Lung (tissue), 12 donors: Measurements from ENCODE around the gene GJB3. TPM values are rescaled to one million over a fixed set of nuclear protein-coding genes. Genes with fewer than 3 reads are reported as not detected.

Experiments used
- ATAC-seq: fragments of 200-7000 bp; cut with Tn5 transposase; one replicate; pipeline ENCODE4 v1.9.1; 2020; ENCODE audit warnings: moderate number of reproducible peaks; ENCODE audit not compliant: insufficient read depth, low FRiP score
- DNase-seq, 3 donors: peaks; one replicate each; pipeline ENCODE4 v3.0.0-alpha.2; 2013 to 2017
- H3K27ac ChIP-seq, 2 donors: one replicate each; pipeline ENCODE4 v1.5.1; 2013; ENCODE audit warnings: mild to moderate bottlenecking in 2 of 2, moderate library complexity in 2 of 2, control low read depth in 1 of 2, inconsistent platforms in 1 of 2, low read depth in 1 of 2, low read length in 1 of 2
- H3K27me3 ChIP-seq, 3 donors: one replicate each; pipeline ENCODE4 v1.5.1; 2013; ENCODE audit warnings: low read length in 2 of 3; ENCODE audit not compliant: control insufficient read depth in 3 of 3, insufficient read depth in 3 of 3
- H3K36me3 ChIP-seq, 4 donors: one replicate each; pipeline ENCODE4 v1.5.1; 2013; ENCODE audit warnings: low read length in 4 of 4, mild to moderate bottlenecking in 1 of 4, moderate library complexity in 1 of 4; ENCODE audit not compliant: control insufficient read depth in 4 of 4, insufficient read depth in 4 of 4
- H3K4me1 ChIP-seq, 5 donors: one replicate each; pipeline ENCODE4 v1.5.1; 2013; ENCODE audit warnings: low read length in 5 of 5, mild to moderate bottlenecking in 2 of 5, moderate library complexity in 1 of 5; ENCODE audit not compliant: control insufficient read depth in 5 of 5, insufficient read depth in 5 of 5
- H3K4me3 ChIP-seq: one replicate; pipeline ENCODE4 v1.5.1; 2013; ENCODE audit warnings: mild to moderate bottlenecking, control low read depth, moderate library complexity
- H3K9ac ChIP-seq, 2 donors: one replicate each; pipeline ENCODE4 v1.5.1; 2013; ENCODE audit warnings: low read length in 2 of 2, control low read depth in 1 of 2; ENCODE audit not compliant: insufficient read depth in 1 of 2
- H3K9me3 ChIP-seq, 4 donors: one replicate each; pipeline ENCODE4 v1.5.1; 2013; ENCODE audit warnings: low read length in 3 of 4, mild to moderate bottlenecking in 1 of 4, moderate library complexity in 1 of 4; ENCODE audit not compliant: control insufficient read depth in 4 of 4, insufficient read depth in 3 of 4
- WGBS, 2 donors: extraction: QIAGEN DNeasy Blood & Tissue Kit; methylation state at CpG; one replicate each; pipeline ENCODE4 v1.1.7; 2013; 5-methylcytosine and 5-hydroxymethylcytosine counted together
- polyA plus RNA-seq, 2 donors: library from polyadenylated mRNA; stranded (reverse); fragments of 200-250 nt; gene quantifications; one replicate each; pipeline ENCODE4 v1.2.1, GENCODE V29; 2013
- total RNA-seq, 2 donors: library from RNA; depleted of rRNA in 1 of 2; stranded (reverse); fragments of >200 nt in 1 of 2; gene quantifications; one replicate each; pipeline ENCODE4 v1.2.1, GENCODE V29; 2014 to 2021
- TF ChIP-seq, protein P1 (sequence below): IDR thresholded peaks from 2 replicates; pipeline ENCODE4 v1.5.1; 2012; ENCODE audit warnings: mild to moderate bottlenecking; ENCODE audit errors: control extremely low read depth, extremely low read depth
- donor health status: control.
- donor health status: control.
- donor health status: Bipolar disorder and iron deficiency.
- donor health status: healthy.
- donor health status: DM: yes; HTN: yes; CAD: no.

Gene GJB3
- total and polyA plus RNA-seq, 4 donors: 0.51 to 2.5 (median 0.65) TPM

DNA sequence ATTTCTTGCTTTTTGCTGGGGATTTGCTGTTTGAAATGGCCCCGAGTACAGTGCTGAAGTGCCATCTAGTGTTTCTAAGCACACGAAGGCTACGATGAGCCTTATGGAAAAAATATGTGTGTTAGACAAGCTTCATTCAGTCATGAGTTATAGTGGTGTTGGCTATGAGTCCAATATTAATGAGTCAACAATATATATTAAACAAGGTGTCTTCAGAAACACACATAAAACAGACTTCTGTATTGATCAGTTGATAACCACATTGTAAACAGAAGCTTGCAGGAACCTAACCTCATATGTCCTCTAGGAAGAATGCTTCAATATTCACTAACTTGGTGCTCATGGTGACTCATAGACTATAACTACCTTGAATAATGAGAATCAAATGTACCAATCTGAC lies 27.9 kb upstream of the GJB3 start:
- H3K27ac ChIP-seq: no peak overlapping the region
- WGBS, 2 donors: 72 to 85% methylated on average over 3 of the region's 3 CpGs
- no peak overlapping the region for H3K4me3 ChIP-seq
- H3K36me3 ChIP-seq: no peaks in the 10 kb centered on the region
- H3K27me3 ChIP-seq: peaks cover 0 to 8% (median 0%) of the 10 kb centered on the region in 3 donors
- no peak for DNase-seq
- TF ChIP-seq, protein P1, sequence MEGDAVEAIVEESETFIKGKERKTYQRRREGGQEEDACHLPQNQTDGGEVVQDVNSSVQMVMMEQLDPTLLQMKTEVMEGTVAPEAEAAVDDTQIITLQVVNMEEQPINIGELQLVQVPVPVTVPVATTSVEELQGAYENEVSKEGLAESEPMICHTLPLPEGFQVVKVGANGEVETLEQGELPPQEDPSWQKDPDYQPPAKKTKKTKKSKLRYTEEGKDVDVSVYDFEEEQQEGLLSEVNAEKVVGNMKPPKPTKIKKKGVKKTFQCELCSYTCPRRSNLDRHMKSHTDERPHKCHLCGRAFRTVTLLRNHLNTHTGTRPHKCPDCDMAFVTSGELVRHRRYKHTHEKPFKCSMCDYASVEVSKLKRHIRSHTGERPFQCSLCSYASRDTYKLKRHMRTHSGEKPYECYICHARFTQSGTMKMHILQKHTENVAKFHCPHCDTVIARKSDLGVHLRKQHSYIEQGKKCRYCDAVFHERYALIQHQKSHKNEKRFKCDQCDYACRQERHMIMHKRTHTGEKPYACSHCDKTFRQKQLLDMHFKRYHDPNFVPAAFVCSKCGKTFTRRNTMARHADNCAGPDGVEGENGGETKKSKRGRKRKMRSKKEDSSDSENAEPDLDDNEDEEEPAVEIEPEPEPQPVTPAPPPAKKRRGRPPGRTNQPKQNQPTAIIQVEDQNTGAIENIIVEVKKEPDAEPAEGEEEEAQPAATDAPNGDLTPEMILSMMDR: no peak
- no peaks in the 10 kb centered on the region for H3K9me3 ChIP-seq
- no peaks in the 10 kb centered on the region for H3K4me1 ChIP-seq
- no peak overlapping the region for H3K9ac ChIP-seq
- ATAC-seq: no peak

DNA sequence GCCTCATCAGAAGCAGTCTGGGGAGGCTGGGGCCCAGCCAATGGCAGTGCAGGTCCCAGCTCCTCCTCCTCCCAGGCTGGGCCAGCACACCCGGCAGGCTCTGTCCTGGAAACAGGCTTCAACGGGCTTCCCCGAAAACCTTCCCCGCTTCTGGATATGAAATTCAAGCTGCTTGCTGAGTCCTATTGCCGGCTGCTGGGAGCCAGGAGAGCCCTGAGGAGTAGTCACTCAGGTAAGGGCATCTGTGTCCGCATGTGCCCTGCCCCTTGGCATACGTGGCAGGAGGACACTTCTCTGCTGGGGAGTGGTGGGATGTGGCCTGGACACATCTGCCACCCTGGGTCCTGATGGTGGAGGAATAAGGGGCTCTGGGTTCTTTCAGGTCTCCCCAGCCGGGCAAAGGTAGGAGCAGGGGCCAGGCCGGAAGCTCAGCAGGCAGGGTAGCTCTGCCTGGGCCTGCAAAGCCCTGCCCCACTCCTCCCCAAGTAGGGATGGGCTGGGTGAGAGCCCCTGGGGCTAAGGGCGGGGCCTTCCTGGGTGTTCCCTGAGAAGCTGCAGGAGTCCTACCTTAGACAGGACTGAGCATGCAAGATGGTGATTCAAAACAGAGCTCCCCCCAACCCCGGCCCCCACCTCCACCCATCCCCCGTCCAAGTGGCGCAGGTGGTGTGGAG lies 25.9 kb upstream of the GJB3 start, which contains the start of gene GJB5:
TSS of gene GJB5 (plus strand) at position 84 of the 674 bp plus-strand sequence. CDS start 2,284 bp downstream, outside the sequence.
- DNase-seq: no peak
- Histone ChIP-seq H3K9ac (no peak within 1 kb of the TSS), H3K9me3 (no peaks in the 10 kb centered on the region), H3K4me3 (no peak within 1 kb of the TSS), H3K36me3 (no peaks in the 10 kb centered on the region), H3K4me1 (no peaks in the 10 kb centered on the region), H3K27ac (no peak within 1 kb of the TSS), H3K27me3 (no peaks in the 10 kb centered on the region)
- ATAC-seq: no peak
- TF ChIP-seq, protein P1: no peak
- WGBS, 2 donors: 78 to 80% methylated on average over 13 of the region's 13 CpGs

DNA sequence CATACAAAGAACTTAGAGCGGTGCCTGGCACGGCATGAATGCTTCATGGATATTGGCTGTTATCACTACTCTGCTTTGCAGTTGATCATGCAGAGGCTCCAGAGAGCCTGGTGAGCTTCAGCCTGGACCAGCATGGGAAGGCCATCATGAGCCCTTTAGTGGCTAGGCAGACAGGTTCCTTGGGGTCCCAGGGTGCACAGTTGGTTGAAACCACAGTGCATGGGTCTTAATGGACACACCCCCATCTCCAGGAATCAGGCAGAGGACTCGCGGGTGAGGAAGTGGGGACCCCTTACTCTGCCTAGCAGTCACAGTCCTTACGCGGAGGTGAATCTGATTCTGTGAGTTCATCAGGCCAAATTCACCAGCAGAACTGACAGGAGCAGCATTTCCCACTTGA lies 25.1 kb upstream of the GJB3 start:
- H3K36me3 ChIP-seq: no peaks in the 10 kb centered on the region
- H3K4me3 ChIP-seq: no peak overlapping the region
- no peaks in the 10 kb centered on the region for H3K27me3 ChIP-seq
- peaks cover 0 to under 1% (median 0%) of the 10 kb centered on the region in 4 donors for H3K9me3 ChIP-seq
- WGBS, 2 donors: 92% methylated on average over 6 of the region's 6 CpGs
- H3K4me1 ChIP-seq: no peaks in the 10 kb centered on the region
- DNase-seq (no peak), ATAC-seq (no peak)
- no peak overlapping the region for H3K27ac ChIP-seq
- H3K9ac ChIP-seq: no peak overlapping the region
- TF ChIP-seq, protein P1: no peak
